HG02885 (cell line): ENCODE measurements around the gene CYB5D1.

Experiments
- ATAC-seq: cut with Tn5 transposase; IDR thresholded peaks from one replicate; pipeline ENCODE4 v1.9.1; 2021; ENCODE audit warnings: mild to moderate bottlenecking; ENCODE audit not compliant: unreplicated experiment, poor library complexity

Gene CYB5D1

GRCh38 chr17:7843536-7844291 lies 14.1 kb upstream of the CYB5D1 start:
- peak; percentile 37 for ATAC-seq

DNA sequence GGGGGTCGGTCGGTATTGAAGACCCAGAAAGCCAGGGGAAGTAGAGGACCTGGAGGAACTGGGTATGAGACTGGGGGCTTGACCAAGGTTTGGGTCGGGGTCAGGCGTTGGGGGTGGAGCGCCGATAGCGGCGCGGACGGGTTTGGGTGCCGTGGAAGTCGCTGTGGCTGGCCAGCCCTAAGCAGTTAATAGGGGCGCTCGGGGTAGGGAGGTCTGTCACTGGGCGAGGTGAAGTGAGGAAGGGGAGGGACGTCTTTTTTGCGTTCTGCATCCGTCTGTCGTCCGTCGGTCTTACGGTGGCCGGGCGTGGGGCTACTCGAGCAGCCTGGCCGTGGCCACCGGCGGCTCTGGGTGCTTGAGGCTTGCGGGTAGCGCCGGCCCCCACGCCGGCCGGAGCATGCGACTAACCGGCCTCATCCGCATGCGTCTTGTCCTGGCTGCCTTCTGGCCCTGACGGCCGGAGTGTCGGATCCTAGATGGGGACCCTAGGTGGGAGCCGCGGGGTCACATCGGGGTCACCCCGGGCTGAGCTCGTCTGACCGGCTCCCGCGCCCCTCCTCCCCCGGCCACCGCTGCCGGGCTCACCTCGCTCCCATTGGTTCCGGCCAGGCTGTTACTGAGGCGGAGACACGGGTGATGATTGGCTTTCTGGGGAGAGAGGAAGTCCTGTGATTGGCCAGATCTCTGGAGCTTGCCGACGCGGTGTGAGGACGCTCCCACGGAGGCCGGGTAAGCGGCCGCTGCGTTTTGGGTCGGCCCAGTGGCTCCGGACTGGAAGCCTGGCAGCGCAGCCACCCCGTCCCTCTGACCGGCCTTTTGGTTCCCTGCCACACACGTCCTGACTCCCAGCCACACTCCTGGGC lies 13.3 kb upstream of the CYB5D1 start:
- peak; percentile 59 for ATAC-seq

DNA sequence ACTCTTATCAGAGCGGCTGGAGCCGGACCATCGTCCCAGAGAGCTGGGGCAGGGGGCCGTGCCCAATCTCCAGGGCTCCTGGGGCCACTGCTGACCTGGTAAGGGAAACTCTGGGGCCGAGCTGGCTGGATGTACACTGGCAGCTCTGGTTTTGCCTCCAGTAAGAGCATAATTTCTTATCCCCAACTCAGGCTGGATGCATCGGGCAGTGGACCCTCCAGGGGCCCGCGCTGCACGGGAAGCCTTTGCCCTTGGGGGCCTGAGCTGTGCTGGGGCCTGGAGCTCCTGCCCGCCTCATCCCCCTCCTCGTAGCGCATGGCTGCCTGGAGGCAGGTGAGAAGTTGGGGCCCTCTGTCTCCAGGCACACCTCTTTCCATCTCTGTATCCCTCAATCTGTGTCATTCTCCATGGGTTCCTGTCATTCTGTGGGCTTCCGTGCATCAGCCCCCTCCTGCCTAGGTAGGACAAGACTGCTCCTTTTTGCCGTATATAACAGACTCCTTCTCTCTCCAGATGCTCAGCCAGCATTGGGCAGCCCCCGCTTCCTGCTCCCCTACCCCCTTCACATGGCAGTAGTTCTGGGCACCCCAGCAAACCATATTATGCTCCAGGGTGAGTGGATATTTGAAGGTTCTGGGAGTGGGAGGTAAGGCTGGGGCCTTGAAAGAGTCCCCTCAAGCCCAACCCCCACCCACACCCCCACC lies 12.3 kb upstream of the CYB5D1 start:
- no peak for ATAC-seq

DNA sequence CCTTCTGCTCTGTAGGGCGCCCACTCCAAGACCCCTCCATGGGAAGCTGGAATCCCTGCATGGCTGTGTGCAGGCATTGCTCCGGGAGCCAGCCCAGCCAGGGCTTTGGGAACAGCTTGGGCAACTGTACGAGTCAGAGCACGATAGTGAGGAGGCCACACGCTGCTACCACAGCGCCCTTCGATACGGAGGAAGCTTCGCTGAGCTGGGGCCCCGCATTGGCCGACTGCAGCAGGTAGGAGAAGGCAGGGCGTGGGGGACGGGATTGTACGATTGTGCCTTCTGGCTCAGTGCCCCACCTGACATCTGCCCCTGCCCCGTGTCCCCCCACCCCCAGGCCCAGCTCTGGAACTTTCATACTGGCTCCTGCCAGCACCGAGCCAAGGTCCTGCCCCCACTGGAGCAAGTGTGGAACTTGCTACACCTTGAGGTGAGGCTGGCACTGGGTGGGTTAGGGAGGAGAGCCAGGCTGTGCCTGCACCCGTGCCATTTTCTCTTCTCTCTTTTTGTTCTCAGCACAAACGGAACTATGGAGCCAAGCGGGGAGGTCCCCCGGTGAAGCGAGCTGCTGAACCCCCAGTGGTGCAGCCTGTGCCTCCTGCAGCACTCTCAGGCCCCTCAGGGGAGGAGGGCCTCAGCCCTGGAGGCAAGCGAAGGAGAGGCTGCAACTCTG lies 11.6 kb upstream of the CYB5D1 start:
- ATAC-seq = no peak

GRCh38 chr17:7846765-7847661 lies 10.8 kb upstream of the CYB5D1 start:
- ATAC-seq = no peak

DNA sequence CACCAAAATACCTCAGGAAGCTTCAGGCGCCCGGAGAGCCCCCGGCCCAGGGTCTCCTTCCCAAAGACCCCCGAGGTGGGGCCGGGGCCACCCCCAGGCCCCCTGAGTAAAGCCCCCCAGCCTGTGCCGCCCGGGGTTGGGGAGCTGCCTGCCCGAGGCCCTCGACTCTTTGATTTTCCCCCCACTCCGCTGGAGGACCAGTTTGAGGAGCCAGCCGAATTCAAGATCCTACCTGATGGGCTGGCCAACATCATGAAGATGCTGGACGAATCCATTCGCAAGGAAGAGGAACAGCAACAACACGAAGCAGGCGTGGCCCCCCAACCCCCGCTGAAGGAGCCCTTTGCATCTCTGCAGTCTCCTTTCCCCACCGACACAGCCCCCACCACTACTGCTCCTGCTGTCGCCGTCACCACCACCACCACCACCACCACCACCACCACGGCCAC lies 9.6 kb upstream of the CYB5D1 start:
- no peak for ATAC-seq

DNA sequence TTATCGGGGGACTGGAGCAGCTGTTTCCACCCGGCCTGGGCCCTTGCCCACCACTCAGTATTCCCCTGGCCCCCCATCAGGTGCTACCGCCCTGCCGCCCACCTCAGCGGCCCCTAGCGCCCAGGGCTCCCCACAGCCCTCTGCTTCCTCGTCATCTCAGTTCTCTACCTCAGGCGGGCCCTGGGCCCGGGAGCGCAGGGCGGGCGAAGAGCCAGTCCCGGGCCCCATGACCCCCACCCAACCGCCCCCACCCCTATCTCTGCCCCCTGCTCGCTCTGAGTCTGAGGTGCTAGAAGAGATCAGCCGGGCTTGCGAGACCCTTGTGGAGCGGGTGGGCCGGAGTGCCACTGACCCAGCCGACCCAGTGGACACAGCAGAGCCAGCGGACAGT lies 9.1 kb upstream of the CYB5D1 start:
- ATAC-seq = no peak

DNA sequence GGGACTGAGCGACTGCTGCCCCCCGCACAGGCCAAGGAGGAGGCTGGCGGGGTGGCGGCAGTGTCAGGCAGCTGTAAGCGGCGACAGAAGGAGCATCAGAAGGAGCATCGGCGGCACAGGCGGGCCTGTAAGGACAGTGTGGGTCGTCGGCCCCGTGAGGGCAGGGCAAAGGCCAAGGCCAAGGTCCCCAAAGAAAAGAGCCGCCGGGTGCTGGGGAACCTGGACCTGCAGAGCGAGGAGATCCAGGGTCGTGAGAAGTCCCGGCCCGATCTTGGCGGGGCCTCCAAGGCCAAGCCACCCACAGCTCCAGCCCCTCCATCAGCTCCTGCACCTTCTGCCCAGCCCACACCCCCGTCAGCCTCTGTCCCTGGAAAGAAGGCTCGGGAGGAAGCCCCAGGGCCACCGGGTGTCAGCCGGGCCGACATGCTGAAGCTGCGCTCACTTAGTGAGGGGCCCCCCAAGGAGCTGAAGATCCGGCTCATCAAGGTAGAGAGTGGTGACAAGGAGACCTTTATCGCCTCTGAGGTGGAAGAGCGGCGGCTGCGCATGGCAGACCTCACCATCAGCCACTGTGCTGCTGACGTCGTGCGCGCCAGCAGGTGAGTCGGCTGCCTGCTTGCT lies 8.6 kb upstream of the CYB5D1 start:
- ATAC-seq = no peak

DNA sequence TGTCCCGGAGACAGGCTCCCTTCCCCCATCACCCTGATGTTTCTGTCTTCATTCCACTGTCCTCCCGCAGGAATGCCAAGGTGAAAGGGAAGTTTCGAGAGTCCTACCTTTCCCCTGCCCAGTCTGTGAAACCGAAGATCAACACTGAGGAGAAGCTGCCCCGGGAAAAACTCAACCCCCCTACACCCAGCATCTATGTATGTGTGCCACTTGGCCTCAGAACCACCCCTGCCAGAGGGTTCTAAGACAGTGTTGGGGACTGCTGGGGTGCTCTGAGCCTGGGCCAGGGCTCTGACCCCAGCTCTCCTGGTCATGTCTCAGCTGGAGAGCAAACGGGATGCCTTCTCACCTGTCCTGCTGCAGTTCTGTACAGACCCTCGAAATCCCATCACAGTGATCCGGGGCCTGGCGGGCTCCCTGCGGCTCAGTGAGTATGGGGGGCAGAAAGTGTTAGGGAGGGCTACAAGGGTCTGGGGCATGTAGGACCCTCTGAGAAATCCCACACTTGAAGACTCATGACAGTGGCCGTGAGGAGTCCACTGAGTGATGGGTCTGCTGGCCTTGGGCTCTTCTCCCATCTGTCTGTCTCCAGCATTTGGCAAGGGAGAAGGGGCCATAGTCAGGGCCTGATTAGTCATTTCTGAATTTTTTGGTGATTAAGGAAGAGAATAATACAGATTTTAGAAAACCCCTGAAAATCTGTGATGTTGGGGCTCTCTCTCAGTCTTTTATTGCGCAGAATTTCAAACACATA lies 7.9 kb upstream of the CYB5D1 start:
- ATAC-seq = no peak

DNA sequence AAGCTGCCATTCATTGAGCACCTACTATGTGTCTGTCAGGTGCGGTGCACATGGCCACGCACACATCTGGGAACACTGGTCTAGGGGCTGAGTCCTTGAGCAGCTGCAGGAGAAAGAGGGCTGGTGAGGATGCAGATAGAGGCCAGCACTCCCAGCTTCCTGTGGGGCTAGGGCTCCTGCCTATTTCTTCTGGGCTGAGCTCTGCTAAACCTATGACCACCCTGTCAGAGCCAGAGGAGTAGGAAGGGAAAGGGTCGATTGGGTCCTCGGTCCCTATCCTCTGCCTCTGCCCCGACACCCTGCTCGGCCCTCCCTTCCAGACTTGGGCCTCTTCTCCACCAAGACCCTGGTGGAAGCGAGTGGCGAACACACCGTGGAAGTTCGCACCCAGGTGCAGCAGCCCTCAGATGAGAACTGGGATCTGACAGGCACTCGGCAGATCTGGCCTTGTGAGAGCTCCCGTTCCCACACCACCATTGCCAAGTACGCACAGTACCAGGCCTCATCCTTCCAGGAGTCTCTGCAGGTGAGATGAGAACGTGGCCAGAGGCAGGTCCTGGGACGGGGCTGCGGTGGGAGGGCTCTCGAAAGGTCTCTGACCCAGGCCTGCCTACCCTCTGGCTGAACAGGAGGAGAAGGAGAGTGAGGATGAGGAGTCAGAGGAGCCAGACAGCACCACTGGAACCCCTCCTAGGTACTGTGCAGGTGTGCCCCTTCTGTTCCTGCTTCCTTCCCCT lies 6.9 kb upstream of the CYB5D1 start:
- no peak for ATAC-seq

DNA sequence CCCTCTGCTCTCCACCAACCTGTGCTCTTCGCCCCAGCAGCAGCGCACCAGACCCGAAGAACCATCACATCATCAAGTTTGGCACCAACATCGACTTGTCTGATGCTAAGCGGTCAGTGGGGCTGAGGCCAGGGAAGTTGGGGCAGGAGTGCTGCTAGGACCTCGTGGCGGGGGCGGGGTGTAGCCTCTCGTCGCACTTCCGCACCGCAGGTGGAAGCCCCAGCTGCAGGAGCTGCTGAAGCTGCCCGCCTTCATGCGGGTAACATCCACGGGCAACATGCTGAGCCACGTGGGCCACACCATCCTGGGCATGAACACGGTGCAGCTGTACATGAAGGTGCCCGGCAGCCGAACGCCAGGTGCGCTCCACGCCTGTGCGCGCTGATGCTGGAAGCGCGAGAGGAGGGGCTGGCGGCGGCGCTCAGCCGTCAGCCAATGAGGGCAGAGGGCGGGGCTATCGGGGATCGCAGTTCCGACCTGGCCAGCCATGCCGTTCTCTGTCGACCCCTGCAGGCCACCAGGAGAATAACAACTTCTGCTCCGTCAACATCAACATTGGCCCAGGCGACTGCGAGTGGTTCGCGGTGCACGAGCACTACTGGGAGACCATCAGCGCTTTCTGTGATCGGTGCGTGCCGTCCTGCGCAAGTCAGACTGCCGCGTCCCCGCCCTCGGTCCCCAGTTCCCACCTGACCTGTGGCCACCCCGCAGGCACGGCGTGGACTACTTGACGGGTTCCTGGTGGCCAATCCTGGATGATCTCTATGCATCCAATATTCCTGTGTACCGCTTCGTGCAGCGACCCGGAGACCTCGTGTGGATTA lies 6.2 kb upstream of the CYB5D1 start:
- ATAC-seq = peak; percentile 85

DNA sequence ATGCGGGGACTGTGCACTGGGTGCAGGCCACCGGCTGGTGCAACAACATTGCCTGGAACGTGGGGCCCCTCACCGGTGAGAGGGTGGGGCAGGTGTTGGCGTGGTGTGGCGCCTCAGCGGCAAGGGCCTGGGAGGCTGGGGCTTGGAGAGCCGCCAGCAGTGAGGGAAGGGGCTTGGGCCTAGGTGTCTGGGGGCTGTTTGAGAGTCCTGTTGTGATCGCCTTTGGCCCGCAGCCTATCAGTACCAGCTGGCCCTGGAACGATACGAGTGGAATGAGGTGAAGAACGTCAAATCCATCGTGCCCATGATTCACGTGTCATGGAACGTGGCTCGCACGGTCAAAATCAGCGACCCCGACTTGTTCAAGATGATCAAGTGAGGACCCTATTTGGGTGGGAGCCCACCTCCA lies 5.5 kb upstream of the CYB5D1 start:
- ATAC-seq = no peak

- no peak for ATAC-seq
Measured at GRCh38 chr17:7852919-7853690, 4.7 kb upstream of the CYB5D1 start.

DNA sequence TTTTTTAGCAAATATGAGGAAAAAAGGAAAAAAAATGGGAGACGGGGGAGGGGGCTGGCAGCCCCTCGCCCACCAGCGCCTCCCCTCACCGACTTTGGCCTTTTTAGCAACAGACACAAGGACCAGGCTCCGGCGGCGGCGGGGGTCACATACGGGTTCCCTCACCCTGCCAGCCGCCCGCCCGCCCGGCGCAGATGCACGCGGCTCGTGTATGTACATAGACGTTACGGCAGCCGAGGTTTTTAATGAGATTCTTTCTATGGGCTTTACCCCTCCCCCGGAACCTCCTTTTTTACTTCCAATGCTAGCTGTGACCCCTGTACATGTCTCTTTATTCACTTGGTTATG lies 4.1 kb upstream of the CYB5D1 start:
- no peak for ATAC-seq

GRCh38 chr17:7854078-7854777 lies 3.6 kb upstream of the CYB5D1 start:
- ATAC-seq = no peak
